GM10266 (cell line): Measurements from ENCODE around the gene ALOXE3.
"Not testable (repeated sequence)": the region's sequence is repeated elsewhere in the genome, so short reads cannot be mapped to it uniquely, and the experiment has no call there.

Experiments used
- DNase-seq: peaks from one replicate; pipeline ENCODE4 v3.0.0; 2012; ENCODE audit errors: extremely low spot score
- TF ChIP-seq, protein P1 (sequence below): IDR thresholded peaks from 2 replicates; pipeline ENCODE4 v1.5.1; 2012; ENCODE audit warnings: mild to moderate bottlenecking, low read depth; ENCODE audit not compliant: control insufficient read depth, insufficient read depth; ENCODE audit errors: missing control alignments

ALOXE3 gene

DNA sequence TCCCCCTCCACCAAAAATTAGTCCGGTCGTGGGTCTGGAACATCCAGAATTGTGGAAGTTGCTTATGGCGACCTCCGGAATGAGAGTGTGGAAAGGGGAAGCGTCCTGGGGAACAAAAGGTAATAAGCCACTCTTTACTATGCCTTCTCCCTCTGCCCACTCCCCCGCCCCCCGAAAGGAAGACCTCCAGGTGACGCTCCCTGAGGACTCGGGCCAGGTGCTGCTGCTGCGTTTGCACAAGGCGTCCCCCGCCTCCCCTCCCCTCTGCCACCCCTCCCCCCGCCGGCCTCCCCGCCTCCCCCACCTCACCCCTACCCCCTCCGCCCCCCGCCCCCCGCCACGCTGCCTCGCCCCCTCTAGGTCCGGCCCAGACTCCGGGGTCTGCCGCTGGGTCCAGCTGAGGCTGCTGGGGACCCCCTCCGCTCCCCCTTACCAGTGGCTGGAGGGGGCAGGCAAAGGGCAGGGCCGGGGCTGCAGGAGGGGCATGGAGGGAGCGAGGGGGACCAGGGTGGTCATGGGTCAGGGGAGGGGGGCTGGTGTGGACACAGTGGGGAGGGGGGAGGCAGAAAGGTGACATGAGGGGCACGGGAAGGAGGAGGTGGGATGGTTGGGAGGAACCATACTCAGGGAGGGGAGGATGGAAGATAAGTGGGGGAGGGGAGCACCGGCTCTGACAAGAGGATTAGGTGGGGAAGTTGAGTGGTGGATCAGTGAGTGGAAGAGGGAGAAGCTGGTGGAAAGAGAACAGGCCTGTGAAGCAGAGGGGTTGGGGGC, 54.4 kb downstream of the ALOXE3 start:
- TF ChIP-seq, protein P1, sequence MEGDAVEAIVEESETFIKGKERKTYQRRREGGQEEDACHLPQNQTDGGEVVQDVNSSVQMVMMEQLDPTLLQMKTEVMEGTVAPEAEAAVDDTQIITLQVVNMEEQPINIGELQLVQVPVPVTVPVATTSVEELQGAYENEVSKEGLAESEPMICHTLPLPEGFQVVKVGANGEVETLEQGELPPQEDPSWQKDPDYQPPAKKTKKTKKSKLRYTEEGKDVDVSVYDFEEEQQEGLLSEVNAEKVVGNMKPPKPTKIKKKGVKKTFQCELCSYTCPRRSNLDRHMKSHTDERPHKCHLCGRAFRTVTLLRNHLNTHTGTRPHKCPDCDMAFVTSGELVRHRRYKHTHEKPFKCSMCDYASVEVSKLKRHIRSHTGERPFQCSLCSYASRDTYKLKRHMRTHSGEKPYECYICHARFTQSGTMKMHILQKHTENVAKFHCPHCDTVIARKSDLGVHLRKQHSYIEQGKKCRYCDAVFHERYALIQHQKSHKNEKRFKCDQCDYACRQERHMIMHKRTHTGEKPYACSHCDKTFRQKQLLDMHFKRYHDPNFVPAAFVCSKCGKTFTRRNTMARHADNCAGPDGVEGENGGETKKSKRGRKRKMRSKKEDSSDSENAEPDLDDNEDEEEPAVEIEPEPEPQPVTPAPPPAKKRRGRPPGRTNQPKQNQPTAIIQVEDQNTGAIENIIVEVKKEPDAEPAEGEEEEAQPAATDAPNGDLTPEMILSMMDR, result no peak
- no peak for DNase-seq

DNA sequence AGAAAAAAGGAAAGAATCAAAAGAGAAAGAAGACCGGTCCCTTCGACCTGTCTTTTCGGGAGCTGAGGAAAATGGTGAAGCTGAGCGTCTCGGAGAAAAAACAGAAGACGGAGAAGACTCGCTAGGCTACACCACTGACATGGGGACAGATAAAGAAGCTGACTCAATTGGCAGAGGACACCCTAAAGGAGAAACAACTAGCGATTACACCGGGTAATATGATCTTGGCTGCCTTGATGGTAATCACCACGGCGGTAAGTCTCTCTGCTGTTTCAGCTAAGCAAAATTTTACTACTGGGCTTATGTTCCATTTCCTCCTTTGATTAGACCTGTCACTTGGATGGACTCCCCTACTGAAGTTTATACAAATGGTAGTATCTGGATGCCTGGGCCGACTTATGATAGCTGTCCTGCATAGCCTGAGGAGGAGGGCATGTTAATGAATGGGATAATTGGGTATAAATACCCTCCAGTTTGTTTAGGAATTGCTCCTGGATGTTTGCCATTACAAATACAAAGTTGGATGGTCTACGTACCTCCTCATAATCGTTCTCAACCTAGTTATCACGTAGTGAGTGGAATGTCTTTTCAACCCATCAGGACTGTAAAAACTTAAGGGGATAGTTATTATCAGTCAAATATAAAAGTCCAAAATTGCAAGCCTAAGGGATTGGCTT, 55.4 kb downstream of the ALOXE3 start:
- DNase-seq, result no peak
- TF ChIP-seq, protein P1, result no peak

DNA sequence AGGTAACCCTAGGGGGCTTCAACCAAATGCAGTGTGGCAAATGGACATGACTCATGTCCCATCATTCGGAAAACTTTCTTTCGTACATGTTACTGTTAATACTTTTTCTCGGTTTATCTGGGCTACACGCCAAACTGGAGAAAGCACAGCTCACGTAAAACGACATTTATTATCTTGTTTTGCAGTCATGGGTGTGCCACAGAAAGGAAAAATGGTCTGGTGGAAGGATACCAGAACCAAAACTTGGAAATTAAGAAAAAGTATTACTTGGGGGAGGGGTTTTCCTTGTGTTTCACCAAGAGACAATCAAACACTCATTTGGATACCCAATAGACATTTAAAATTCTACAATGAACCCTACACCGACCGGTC, 55.9 kb downstream of the ALOXE3 start:
- TF ChIP-seq, protein P1, result no peak
- DNase-seq, result no peak

DNA sequence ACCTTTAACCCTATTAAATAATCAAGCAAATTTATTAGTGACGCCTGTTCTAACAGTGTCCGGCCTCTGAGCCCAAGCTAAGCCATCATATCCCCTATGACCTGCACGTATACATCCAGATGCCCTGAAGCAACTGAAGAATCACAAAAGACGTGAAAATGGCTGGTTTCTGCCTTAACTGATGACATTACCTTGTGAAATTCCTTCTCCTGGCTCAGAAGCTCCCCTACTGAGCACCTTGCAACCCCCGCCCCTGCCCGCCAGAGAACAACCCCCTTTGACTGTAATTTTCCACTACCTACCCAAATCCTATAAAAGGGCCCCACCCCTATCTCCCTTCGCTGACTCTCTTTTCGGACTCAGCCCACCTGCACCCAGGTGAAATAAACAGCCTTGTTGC, 56.5 kb downstream of the ALOXE3 start:
- not testable (repeated sequence) for DNase-seq

DNA sequence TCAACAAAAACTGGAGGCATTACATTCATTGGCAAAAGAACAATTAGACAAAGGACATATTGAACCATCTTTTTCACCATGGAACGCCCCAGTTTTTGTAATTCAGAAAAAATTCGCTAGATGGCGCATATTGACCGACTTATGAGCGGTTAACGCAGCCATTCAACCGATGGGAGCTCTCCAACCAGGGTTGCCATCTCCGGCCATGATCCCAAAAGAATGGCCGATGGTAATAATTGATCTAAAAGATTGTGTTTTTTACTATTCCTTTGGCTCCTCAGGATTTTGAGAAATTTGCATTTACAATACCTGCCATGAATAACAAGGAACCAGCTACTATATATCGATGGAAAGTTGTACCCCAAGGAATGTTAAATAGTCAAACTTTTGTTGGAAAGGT, 58.0 kb downstream of the ALOXE3 start:
- TF ChIP-seq, protein P1, result peak; percentile 75
- peak; percentile 78 for DNase-seq

DNA sequence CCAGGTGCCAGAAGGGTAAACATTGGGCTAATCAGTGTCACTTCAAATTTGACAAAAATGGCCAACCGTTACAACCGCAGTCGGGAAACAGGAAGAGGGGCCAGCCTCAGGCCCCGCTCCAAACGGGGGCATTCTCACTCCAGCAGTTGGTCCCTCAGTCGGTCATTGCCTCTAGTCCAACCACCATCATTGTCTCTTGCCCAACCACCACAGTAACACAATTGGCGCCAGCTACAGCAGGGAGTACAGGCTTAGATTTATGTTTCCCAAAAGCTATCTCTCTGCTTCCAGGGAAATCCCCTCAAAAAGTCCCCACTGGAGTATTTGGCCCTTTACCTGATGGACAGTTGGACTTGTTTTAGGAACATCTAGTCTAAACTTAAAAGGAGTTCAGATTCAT, 59.2 kb downstream of the ALOXE3 start:
- TF ChIP-seq, protein P1, result no peak
- no peak for DNase-seq

DNA sequence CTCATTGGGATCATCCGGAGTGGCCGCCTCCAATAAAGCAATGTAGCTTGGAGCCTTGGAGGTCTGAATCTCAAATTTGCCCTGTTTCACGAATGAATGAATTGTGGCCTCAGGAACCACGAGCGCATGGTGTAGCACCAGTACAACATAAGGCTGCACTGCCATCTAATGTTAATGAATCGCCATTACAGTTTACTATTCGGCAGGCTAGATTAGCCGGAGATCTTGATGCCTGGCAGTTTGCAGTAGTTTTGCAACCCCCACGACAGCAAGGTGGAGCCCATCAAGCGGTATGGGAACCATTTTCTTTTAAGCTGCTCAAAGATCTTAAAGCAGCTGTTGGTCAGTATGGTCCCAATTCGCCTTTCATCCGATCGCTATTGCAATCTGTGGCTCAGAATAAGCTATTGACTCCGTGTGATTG, 60.6 kb downstream of the ALOXE3 start:
- TF ChIP-seq, protein P1, result peak; percentile 77
- peak; percentile 82 for DNase-seq
